H1 (cell line): ENCODE results near the gene RALGAPA2. TPM values are rescaled to one million over a fixed set of nuclear protein-coding genes. Genes with fewer than 3 reads are reported as not detected.

Experiments
- CTCF ChIA-PET: fragments of 300-600 bp; sonication (Branson Sonifier 250); formaldehyde crosslinking; loops from one replicate; lab custom pipeline; 2021; ENCODE audit not compliant: partially characterized antibody; lab: Charles Lee
- POLR2A ChIA-PET: fragments of 300-600 bp; sonication (Branson Sonifier 250); formaldehyde crosslinking; loops from one replicate; lab custom pipeline; 2021; ENCODE audit warnings: inconsistent platforms; ENCODE audit not compliant: partially characterized antibody; lab: Charles Lee
- DNase-seq, 2 experiments: peaks; one replicate each; pipeline versions ENCODE4 v3.0.0 to v3.0.0-alpha.2; 2010 to 2022; ENCODE audit warnings: low spot score in 2 of 2, low read depth in 1 of 2, mixed read lengths in 1 of 2
- FAIRE-seq: peaks from 2 replicates; lab custom pipeline; 2011; peaks lifted over from hg19 to GRCh38; lab: Jason Lieb, UNC
- H2AFZ ChIP-seq: 2 replicates; pipeline ENCODE4 v1.8.1; 2012; ENCODE audit warnings: low read length, inconsistent platforms
- H2AK5ac ChIP-seq: 2 replicates; pipeline ENCODE4 v1.6.1; 2013; ENCODE audit warnings: low read depth, low read length
- H2BK120ac ChIP-seq: replicated peaks from 2 replicates; pipeline ENCODE3; 2013; ENCODE audit warnings: low read depth, low read length, inconsistent platforms
- H2BK12ac ChIP-seq: 2 replicates; pipeline ENCODE4 v1.6.1; 2013; ENCODE audit warnings: low read depth, low read length
- H2BK15ac ChIP-seq: 2 replicates; pipeline ENCODE4 v1.6.1; 2013; ENCODE audit warnings: low read length
- H2BK20ac ChIP-seq: 2 replicates; pipeline ENCODE4 v1.6.1; 2013; ENCODE audit warnings: low read length
- H2BK5ac ChIP-seq: 2 replicates; pipeline ENCODE4 v1.6.1; 2013; ENCODE audit warnings: low read depth, low read length
- H3K14ac ChIP-seq: 2 replicates; pipeline ENCODE4 v1.6.1; 2013; ENCODE audit warnings: inconsistent platforms; ENCODE audit not compliant: insufficient read length
- H3K18ac ChIP-seq: 2 replicates; pipeline ENCODE4 v1.6.1; 2013; ENCODE audit warnings: low read length; ENCODE audit errors: extremely low read depth
- H3K23ac ChIP-seq: 2 replicates; pipeline ENCODE4 v1.6.1; 2013; ENCODE audit warnings: inconsistent platforms; ENCODE audit not compliant: insufficient read length
- H3K23me2 ChIP-seq: 2 replicates; pipeline ENCODE4 v1.6.1; 2013; ENCODE audit warnings: low read depth, low read length
- H3K27ac ChIP-seq: 2 replicates; pipeline ENCODE4 v1.6.1; 2011; ENCODE audit warnings: low read depth, low read length, inconsistent platforms
- H3K27me3 ChIP-seq, 4 experiments: replicated peaks in 1 of 4; 1 replicate in 1 of 4; 2 replicates in 3 of 4; pipeline versions ENCODE4 v1.6.1 to v1.8.1; 2011 to 2013; ENCODE audit warnings: low read length in 3 of 4, mild to moderate bottlenecking in 3 of 4, inconsistent platforms in 2 of 4, mixed read lengths in 2 of 4, moderate library complexity in 1 of 4; ENCODE audit not compliant: control insufficient read depth in 3 of 4, insufficient read depth in 3 of 4; ENCODE audit errors: extremely low read depth in 1 of 4
- H3K36me3 ChIP-seq, 4 experiments: 2 replicates each; pipeline versions ENCODE4 v1.6.1 to v1.8.1; 2011 to 2013; ENCODE audit warnings: mild to moderate bottlenecking in 4 of 4, low read length in 3 of 4, moderate library complexity in 2 of 4, control low read depth in 1 of 4, inconsistent platforms in 1 of 4; ENCODE audit not compliant: insufficient read depth in 4 of 4, control insufficient read depth in 2 of 4
- H3K4ac ChIP-seq: replicated peaks from 2 replicates; pipeline ENCODE3; 2013; ENCODE audit warnings: low read length, low read depth, mixed read lengths, inconsistent platforms; ENCODE audit not compliant: insufficient read length
- H3K4me1 ChIP-seq, 4 experiments: replicated peaks in 1 of 4; 1 replicate in 1 of 4; 2 replicates in 3 of 4; pipeline versions ENCODE4 v1.6.1 to v1.8.1; 2011 to 2013; ENCODE audit warnings: low read length in 3 of 4, inconsistent platforms in 2 of 4, mixed read lengths in 1 of 4; ENCODE audit not compliant: insufficient read depth in 4 of 4, control insufficient read depth in 3 of 4
- H3K4me2 ChIP-seq, 2 experiments: 2 replicates each; pipeline versions ENCODE4 v1.6.1 to v1.8.1; 2011 to 2013; ENCODE audit warnings: low read depth in 2 of 2, low read length in 2 of 2, control low read depth in 1 of 2, inconsistent platforms in 1 of 2, mild to moderate bottlenecking in 1 of 2; ENCODE audit not compliant: insufficient read depth in 1 of 2
- H3K4me3 ChIP-seq, 4 experiments: fragments of 200-600, 300-600 bp in 1 of 4; sonication (generic), shearing (Covaris generic), sonication (Bioruptor Twin) in 1 of 4; 2 replicates each; pipeline versions ENCODE4 v1.5.1 to v1.8.1; 2011 to 2016; ENCODE audit warnings: low read length in 4 of 4, low read depth in 3 of 4, control low read depth in 2 of 4, inconsistent platforms in 2 of 4, mild to moderate bottlenecking in 2 of 4, mixed read lengths in 1 of 4, moderate library complexity in 1 of 4; ENCODE audit not compliant: insufficient read depth in 2 of 4; ENCODE audit errors: extremely low read depth in 1 of 4
- H3K56ac ChIP-seq: replicated peaks from 2 replicates; pipeline ENCODE3; 2013; ENCODE audit warnings: low read depth, mild to moderate bottlenecking, mixed read lengths, low read length, inconsistent platforms; ENCODE audit not compliant: insufficient read length
- H3K79me1 ChIP-seq: 2 replicates; pipeline ENCODE4 v1.6.1; 2013; ENCODE audit warnings: low read depth, low read length, control low read depth
- H3K79me2 ChIP-seq, 2 experiments: 2 replicates each; pipeline versions ENCODE4 v1.6.1 to v1.8.1; 2012 to 2013; ENCODE audit warnings: low read length in 2 of 2, mild to moderate bottlenecking in 2 of 2, inconsistent platforms in 1 of 2; ENCODE audit not compliant: insufficient read depth in 2 of 2, control insufficient read depth in 1 of 2
- H3K9ac ChIP-seq, 4 experiments: replicated peaks in 1 of 4; 1 replicate in 1 of 4; 2 replicates in 3 of 4; pipeline versions ENCODE4 v1.6.1 to v1.8.1; 2011 to 2013; ENCODE audit warnings: low read depth in 3 of 4, low read length in 3 of 4, control low read depth in 2 of 4, mild to moderate bottlenecking in 2 of 4, moderate library complexity in 2 of 4, inconsistent platforms in 1 of 4; ENCODE audit errors: extremely low read depth in 1 of 4
- H3K9me3 ChIP-seq, 2 experiments: 2 replicates each; pipeline versions ENCODE4 v1.6.1 to v1.8.1; 2012 to 2013; ENCODE audit warnings: mild to moderate bottlenecking in 2 of 2, moderate library complexity in 2 of 2, control low read depth in 1 of 2, inconsistent platforms in 1 of 2, low read depth in 1 of 2, low read length in 1 of 2, mixed read lengths in 1 of 2; ENCODE audit not compliant: insufficient read depth in 2 of 2
- H4K20me1 ChIP-seq, 2 experiments: replicated peaks in 1 of 2; 2 replicates each; pipeline versions ENCODE3 to v1.8.1; 2011 to 2013; ENCODE audit warnings: inconsistent platforms in 2 of 2, low read length in 2 of 2, mild to moderate bottlenecking in 1 of 2; ENCODE audit not compliant: insufficient read depth in 2 of 2, control insufficient read depth in 1 of 2
- H4K5ac ChIP-seq: 2 replicates; pipeline ENCODE4 v1.6.1; 2013; ENCODE audit warnings: low read length, low read depth, mixed read lengths, inconsistent platforms; ENCODE audit not compliant: insufficient read length
- H4K8ac ChIP-seq: 2 replicates; pipeline ENCODE4 v1.8.0; 2013; ENCODE audit warnings: mild to moderate bottlenecking, moderate library complexity, low read length, inconsistent platforms; ENCODE audit not compliant: insufficient read depth; ENCODE audit errors: extremely low read depth
- H4K91ac ChIP-seq: replicated peaks from 2 replicates; pipeline ENCODE3; 2013; ENCODE audit warnings: low read length, mixed read lengths, inconsistent platforms; ENCODE audit not compliant: insufficient read length
- BCL11A ChIP-seq, 2 experiments: IDR thresholded peaks; one replicate each; pipeline ENCODE4 v1.6.1; 2011; ENCODE audit warnings: low read depth in 2 of 2, low read length in 2 of 2, mild to moderate bottlenecking in 2 of 2
- CREB1 ChIP-seq: IDR thresholded peaks from 2 replicates; pipeline ENCODE4 v1.6.1; 2012; ENCODE audit warnings: inconsistent platforms
- HDAC2 ChIP-seq, 2 experiments: fragments of 300-600 bp in 1 of 2; sonication (generic) in 1 of 2; IDR thresholded peaks; 2 replicates each; pipeline ENCODE4 v1.6.1; 2011 to 2012; ENCODE audit warnings: low read depth in 2 of 2, low read length in 2 of 2, mild to moderate bottlenecking in 2 of 2, moderate library complexity in 2 of 2, borderline replicate concordance in 1 of 2, inconsistent platforms in 1 of 2
- KDM5A ChIP-seq: fragments of 200-600 bp; IDR thresholded peaks from 2 replicates; pipeline ENCODE4 v1.7.1; 2012; ENCODE audit warnings: mild to moderate bottlenecking, low read length, inconsistent platforms, mixed read lengths
- MAFK ChIP-seq: IDR thresholded peaks from 2 replicates; pipeline ENCODE4 v1.6.1; 2012; ENCODE audit warnings: low read depth, mild to moderate bottlenecking, improper control_type of control experiment, low read length
- TAF1 ChIP-seq: IDR thresholded peaks from 2 replicates; pipeline ENCODE4 v1.6.1; 2011; ENCODE audit warnings: mild to moderate bottlenecking, low read depth, low read length
- WGBS, 2 experiments: shearing (Covaris generic) in 1 of 2; methylation state at CpG; one replicate each; pipeline versions ENCODE4 v1.1.6 to v1.1.7; 2013 to 2015; ENCODE audit warnings: low lambda C conversion rate in 2 of 2, mixed read lengths in 2 of 2, inconsistent platforms in 1 of 2, low coverage in 1 of 2, missing lambda C conversion rate in 1 of 2; ENCODE audit not compliant: insufficient replicate concordance in 2 of 2, insufficient coverage in 1 of 2, insufficient read length in 1 of 2; ENCODE audit errors: extremely low coverage in 1 of 2, missing lambda C conversion rate in 1 of 2; 5-methylcytosine and 5-hydroxymethylcytosine counted together
- polyA plus RNA-seq, 7 experiments: library from polyadenylated mRNA; depleted of rRNA in 3 of 7; stranded (reverse) in 5 of 7; unstranded in 2 of 7; fragments of >200 nt in 5 of 7; fragments of 200-250 nt in 2 of 7; gene quantifications; 1 replicate in 5 of 7; 2 replicates in 1 of 7; 4 replicates in 1 of 7; pipeline versions ENCODE4 v1.2.1 to v1.2.3, GENCODE V29; 2011 to 2013; ENCODE audit warnings: missing spikeins in 2 of 7, mixed read lengths in 2 of 7
- total RNA-seq: library from RNA; stranded (reverse); fragmentation: NEBNext Ultra II Directional; extraction: Animal tissue kit (Norgen Biotek cat#: 25700); gene quantifications from 2 replicates; pipeline ENCODE4 v1.2.1, GENCODE V29; 2021
- TF ChIP-seq, protein P1 (sequence below): IDR thresholded peaks from 2 replicates; pipeline ENCODE4 v1.6.1; 2012; ENCODE audit warnings: inconsistent platforms

Gene RALGAPA2
- total and polyA plus RNA-seq, 2 of the 8 experiments (the other 6 are each of a cell fraction or from before 2014, with no cell fraction given) = 5.1 to 25.5 TPM

DNA sequence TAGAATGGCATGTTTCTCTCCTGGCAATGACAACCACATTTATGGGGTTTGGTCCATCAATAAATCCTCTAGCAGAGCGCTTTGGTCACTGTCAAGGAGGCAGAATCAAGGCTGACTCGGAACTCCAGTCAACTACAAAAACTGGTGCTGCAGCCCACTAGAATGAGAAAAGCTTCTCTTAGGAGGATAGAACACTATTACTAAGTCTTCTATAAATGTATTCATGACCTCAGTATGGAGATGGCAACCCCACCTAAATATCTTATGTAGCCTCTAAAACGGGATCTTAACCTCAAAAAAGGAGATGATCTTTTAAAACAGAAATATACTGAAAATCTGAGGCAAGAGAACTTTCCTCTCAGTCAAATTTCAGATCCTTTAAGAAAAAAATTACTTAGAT, 68.5 kb downstream of the RALGAPA2 start:
- Histone ChIP-seq H2AFZ (no peak overlapping the region), H2BK120ac (no peak overlapping the region), H3K23ac (no peak overlapping the region), H3K4ac (no peak overlapping the region), H3K79me1 (no peaks in the 10 kb centered on the region), H4K20me1 (peaks cover 0 to 1% of the 10 kb centered on the region in 2 experiments), H3K56ac (no peak overlapping the region), H4K8ac (no peak overlapping the region), H3K9me3 (no peaks in the 10 kb centered on the region), H3K14ac (no peak overlapping the region), H3K27ac (no peak overlapping the region), H2BK20ac (no peak overlapping the region), H3K4me2 (no peak overlapping the region), H2BK12ac (no peak overlapping the region), H3K23me2 (no peaks in the 10 kb centered on the region), H3K9ac (no peak overlapping the region), H3K4me1 (peaks cover 0 to 1% (median under 1%) of the 10 kb centered on the region in 4 experiments; a peak in 3 of 7 replicates), H3K18ac (no peak overlapping the region), H2BK15ac (no peak overlapping the region), H3K36me3 (peaks cover 0 to 4% (median under 1%) of the 10 kb centered on the region in 4 experiments; a peak in 2 of 8 replicates), H4K5ac (no peak overlapping the region), H2AK5ac (no peak overlapping the region), H2BK5ac (no peak overlapping the region), H3K27me3 (no peaks in the 10 kb centered on the region), H4K91ac (no peak overlapping the region), H3K4me3 (no peak overlapping the region), H3K79me2 (no peaks in the 10 kb centered on the region)
- POLR2A ChIA-PET = interaction anchor here (1.0 kb wide), 1 partner anchor 15 kb away, joined by 4 read pairs; no protein-coding TSS in a partner anchor
- DNase-seq (no peak), FAIRE-seq (no peak)
- CTCF ChIA-PET = no interaction called here
- TF ChIP-seq CREB1 = no peak
- TF ChIP-seq, protein P1, sequence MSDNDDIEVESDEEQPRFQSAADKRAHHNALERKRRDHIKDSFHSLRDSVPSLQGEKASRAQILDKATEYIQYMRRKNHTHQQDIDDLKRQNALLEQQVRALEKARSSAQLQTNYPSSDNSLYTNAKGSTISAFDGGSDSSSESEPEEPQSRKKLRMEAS = no peak
- no peak for TF ChIP-seq TAF1
- TF ChIP-seq HDAC2 (IDR thresholded peaks at IDR 0.05; ENCODE audit: borderline replicate concordance in 1 of 2, low read depth in 2 of 2, low read length in 2 of 2) = no peak
- no peak for TF ChIP-seq MAFK
- TF ChIP-seq KDM5A = no peak
- no peak for TF ChIP-seq BCL11A (IDR thresholded peaks at IDR 0.05; ENCODE audit: low read depth in 2 of 2, low read length in 2 of 2)
- WGBS, 2 experiments = 92% methylated on average over 3 of the region's 3 CpGs; no CpG with 5 or more reads in 1 of the 2 experiments
